Gastrocnemius medialis (tissue), 4 donors: ENCODE data around the gene CDH4.

Source experiments
- POLR2A ChIP-seq, 2 donors: fragments of 450-650 bp; IDR thresholded peaks; one replicate each; pipeline ENCODE4 v1.6.1; 2017; ENCODE audit warnings: antibody characterized with exemption in 2 of 2, mild to moderate bottlenecking in 2 of 2, moderate library complexity in 2 of 2
- TF ChIP-seq, protein P1 (sequence below), 5 experiments: fragments of 450-650 bp in 3 of 5; fragments of 200-600 bp in 2 of 5; sonication (generic) in 2 of 5; IDR thresholded peaks in 4 of 5; conservative IDR thresholded peaks in 1 of 5; 1 replicate in 4 of 5; 2 replicates in 1 of 5; pipeline ENCODE4 v1.5.1; 2016 to 2019; ENCODE audit warnings: antibody characterized with exemption in 5 of 5, mild to moderate bottlenecking in 3 of 5, moderate library complexity in 3 of 5

DNA sequence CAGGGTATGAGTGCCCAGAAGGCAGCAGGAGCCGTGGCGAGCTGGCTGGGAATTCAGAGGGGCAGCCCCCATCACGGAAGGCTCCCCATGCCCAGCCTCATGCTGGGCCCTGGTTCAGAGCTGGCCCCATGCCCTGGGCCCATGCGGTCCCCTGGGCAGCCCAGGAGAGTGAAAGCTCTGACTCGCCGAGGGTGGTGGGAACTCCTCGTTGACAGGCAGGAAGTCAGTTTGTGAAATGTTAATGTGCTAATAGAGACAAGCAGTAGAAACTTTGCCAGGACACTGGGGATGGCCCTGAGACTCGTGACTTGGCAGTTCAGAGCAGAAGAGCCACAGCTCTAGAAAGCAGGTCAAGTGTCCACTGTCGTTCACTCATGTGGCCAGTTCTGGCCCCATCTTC lies 460.6 kb downstream of the CDH4 start:
- TF ChIP-seq, protein P1, sequence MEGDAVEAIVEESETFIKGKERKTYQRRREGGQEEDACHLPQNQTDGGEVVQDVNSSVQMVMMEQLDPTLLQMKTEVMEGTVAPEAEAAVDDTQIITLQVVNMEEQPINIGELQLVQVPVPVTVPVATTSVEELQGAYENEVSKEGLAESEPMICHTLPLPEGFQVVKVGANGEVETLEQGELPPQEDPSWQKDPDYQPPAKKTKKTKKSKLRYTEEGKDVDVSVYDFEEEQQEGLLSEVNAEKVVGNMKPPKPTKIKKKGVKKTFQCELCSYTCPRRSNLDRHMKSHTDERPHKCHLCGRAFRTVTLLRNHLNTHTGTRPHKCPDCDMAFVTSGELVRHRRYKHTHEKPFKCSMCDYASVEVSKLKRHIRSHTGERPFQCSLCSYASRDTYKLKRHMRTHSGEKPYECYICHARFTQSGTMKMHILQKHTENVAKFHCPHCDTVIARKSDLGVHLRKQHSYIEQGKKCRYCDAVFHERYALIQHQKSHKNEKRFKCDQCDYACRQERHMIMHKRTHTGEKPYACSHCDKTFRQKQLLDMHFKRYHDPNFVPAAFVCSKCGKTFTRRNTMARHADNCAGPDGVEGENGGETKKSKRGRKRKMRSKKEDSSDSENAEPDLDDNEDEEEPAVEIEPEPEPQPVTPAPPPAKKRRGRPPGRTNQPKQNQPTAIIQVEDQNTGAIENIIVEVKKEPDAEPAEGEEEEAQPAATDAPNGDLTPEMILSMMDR (IDR thresholded peaks at IDR 0.05 in 4 of 5, conservative IDR thresholded peaks at IDR 0.05 in 1 of 5): no peak
- TF ChIP-seq POLR2A (IDR thresholded peaks at IDR 0.05): no peak
